Transverse colon (tissue), 4 donors: Measurements from ENCODE around the gene OAS1.

Experiments
- EP300 ChIP-seq: sonication (generic); formaldehyde crosslinking; IDR thresholded peaks from one replicate; pipeline ENCODE4 v1.6.1; 2017; ENCODE audit warnings: antibody characterized with exemption, low read depth
- POLR2A ChIP-seq: fragments of 450-650 bp; IDR thresholded peaks from one replicate; pipeline ENCODE4 v1.6.1; 2016; ENCODE audit warnings: antibody characterized with exemption, mild to moderate bottlenecking, moderate library complexity
- POLR2AphosphoS5 ChIP-seq, 3 donors: sonication (generic); formaldehyde crosslinking; IDR thresholded peaks; one replicate each; pipeline ENCODE4 v1.6.1; 2016; ENCODE audit warnings: antibody characterized with exemption in 3 of 3
- TF ChIP-seq, protein P1 (sequence below), 5 experiments: fragments of 200-600 bp in 3 of 5; fragments of 450-650 bp in 2 of 5; sonication (generic) in 3 of 5; IDR thresholded peaks; 1 replicate in 2 of 5; 2 replicates in 3 of 5; pipeline ENCODE4 v1.5.1; 2016 to 2017; ENCODE audit warnings: antibody characterized with exemption in 5 of 5, inconsistent platforms in 3 of 5, mild to moderate bottlenecking in 2 of 5, moderate library complexity in 1 of 5

DNA sequence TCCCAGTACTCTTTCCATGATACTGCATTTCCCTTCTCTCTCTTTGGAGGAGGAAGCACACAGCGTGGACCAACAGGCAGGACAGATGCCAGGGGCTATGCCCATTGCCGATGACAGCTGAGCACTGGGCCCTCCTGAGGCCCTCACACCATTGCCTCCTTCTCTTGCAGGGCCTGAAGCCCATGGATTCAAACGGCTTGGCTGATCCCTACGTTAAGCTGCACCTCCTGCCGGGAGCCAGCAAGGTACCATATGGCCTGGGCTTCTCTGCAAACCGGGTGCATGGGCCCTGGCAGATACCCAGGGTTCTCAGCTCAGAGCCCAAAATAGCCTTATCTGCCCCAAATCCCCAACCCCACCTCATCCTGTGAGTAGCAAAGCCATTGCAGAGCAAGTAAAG, 25.2 kb upstream of the OAS1 start:
- TF ChIP-seq, protein P1, sequence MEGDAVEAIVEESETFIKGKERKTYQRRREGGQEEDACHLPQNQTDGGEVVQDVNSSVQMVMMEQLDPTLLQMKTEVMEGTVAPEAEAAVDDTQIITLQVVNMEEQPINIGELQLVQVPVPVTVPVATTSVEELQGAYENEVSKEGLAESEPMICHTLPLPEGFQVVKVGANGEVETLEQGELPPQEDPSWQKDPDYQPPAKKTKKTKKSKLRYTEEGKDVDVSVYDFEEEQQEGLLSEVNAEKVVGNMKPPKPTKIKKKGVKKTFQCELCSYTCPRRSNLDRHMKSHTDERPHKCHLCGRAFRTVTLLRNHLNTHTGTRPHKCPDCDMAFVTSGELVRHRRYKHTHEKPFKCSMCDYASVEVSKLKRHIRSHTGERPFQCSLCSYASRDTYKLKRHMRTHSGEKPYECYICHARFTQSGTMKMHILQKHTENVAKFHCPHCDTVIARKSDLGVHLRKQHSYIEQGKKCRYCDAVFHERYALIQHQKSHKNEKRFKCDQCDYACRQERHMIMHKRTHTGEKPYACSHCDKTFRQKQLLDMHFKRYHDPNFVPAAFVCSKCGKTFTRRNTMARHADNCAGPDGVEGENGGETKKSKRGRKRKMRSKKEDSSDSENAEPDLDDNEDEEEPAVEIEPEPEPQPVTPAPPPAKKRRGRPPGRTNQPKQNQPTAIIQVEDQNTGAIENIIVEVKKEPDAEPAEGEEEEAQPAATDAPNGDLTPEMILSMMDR (IDR thresholded peaks at IDR 0.05) = no peak
- TF ChIP-seq POLR2A = no peak
- no peak for TF ChIP-seq EP300
- TF ChIP-seq POLR2AphosphoS5 (IDR thresholded peaks at IDR 0.05) = no peak
